Right lobe of liver (tissue), 4 donors: ENCODE data around the gene MOXD1.

Source experiments
- CTCF ChIP-seq, 4 donors: fragments of 200-600 bp in 3 of 4; fragments of 450-650 bp in 1 of 4; IDR thresholded peaks; one replicate each; pipeline versions ENCODE4 v1.5.1 to v1.8.0; 2016 to 2022; ENCODE audit warnings: antibody characterized with exemption in 4 of 4, mild to moderate bottlenecking in 2 of 4
- POLR2A ChIP-seq: fragments of 450-650 bp; IDR thresholded peaks from one replicate; pipeline ENCODE4 v1.6.1; 2017; ENCODE audit warnings: antibody characterized with exemption, mild to moderate bottlenecking
- donor health status: DM: no; HTN: no; CAD: no.
- donor health status: DM: no; HTN: no; CAD: no.
- donor health status: DM: no; HTN: yes; CAD: no.

GRCh38 chr6:132257561-132257960, 143.7 kb downstream of the MOXD1 start:
- no peak for TF ChIP-seq CTCF (IDR thresholded peaks at IDR 0.05)
- no peak for TF ChIP-seq POLR2A
